Stimulated activated CD4-positive, alpha-beta T cell treated with anti-CD3 and anti-CD28 coated beads, Interleukin-2, amount 100 ng/mL, for 4 hours (primary cell): ENCODE measurements around the gene NAXD.
"Not testable (repeated sequence)": the region's sequence is repeated elsewhere in the genome, so short reads cannot be mapped to it uniquely, and the experiment has no call there.

Experiments used
- DNase-seq: peaks from one replicate; pipeline ENCODE4 v3.0.0-alpha.2; 2020; ENCODE audit warnings: low read depth

Gene NAXD

GRCh38 chr13:110664673-110665072 lies 49.3 kb downstream of the NAXD start:
- DNase-seq, result no peak

GRCh38 chr13:110665491-110666254 lies 50.3 kb downstream of the NAXD start:
- DNase-seq, result no peak

- no peak for DNase-seq
Observed at GRCh38 chr13:110666255-110666533, 50.8 kb downstream of the NAXD start.

GRCh38 chr13:110669036-110669435 lies 53.7 kb downstream of the NAXD start:
- no peak for DNase-seq

GRCh38 chr13:110669814-110670213 lies 54.5 kb downstream of the NAXD start:
- DNase-seq, result not testable (repeated sequence)

GRCh38 chr13:110676595-110677587 lies 61.5 kb downstream of the NAXD start:
- DNase-seq, result no peak

- no peak for DNase-seq
Observed at GRCh38 chr13:110677731-110678545, 62.6 kb downstream of the NAXD start.

- DNase-seq, result no peak
Observed at GRCh38 chr13:110680852-110681251, 65.5 kb downstream of the NAXD start.

- DNase-seq, result no peak
Observed at GRCh38 chr13:110681868-110682550, 66.7 kb downstream of the NAXD start.

GRCh38 chr13:110682746-110683145 lies 67.4 kb downstream of the NAXD start:
- no peak for DNase-seq

- peak; percentile 23 for DNase-seq
Observed at GRCh38 chr13:110683203-110683883, 68.0 kb downstream of the NAXD start.

- no peak for DNase-seq
Observed at GRCh38 chr13:110683921-110684320, 68.6 kb downstream of the NAXD start.

GRCh38 chr13:110684388-110685056 lies 69.2 kb downstream of the NAXD start:
- no peak for DNase-seq

GRCh38 chr13:110685305-110686020 lies 70.1 kb downstream of the NAXD start:
- DNase-seq, result no peak

GRCh38 chr13:110687736-110688135 lies 72.4 kb downstream of the NAXD start:
- no peak for DNase-seq

GRCh38 chr13:110689041-110689440 lies 73.7 kb downstream of the NAXD start:
- DNase-seq, result no peak
